Measurements from ENCODE around the gene PLA2G2E.

GRCh38 chr1:19938472-19938871, 15.1 kb upstream of the PLA2G2E start:
- no peak for TF ChIP-seq EZH2 (IDR thresholded peaks at IDR 0.05; ENCODE audit: borderline replicate concordance, low read length)
- TF ChIP-seq CTCF (conservative IDR thresholded peaks at IDR 0.05 in 1 of 2, IDR thresholded peaks at IDR 0.05 in 1 of 2; ENCODE audit: extremely low read depth in 1 of 2, insufficient read depth in 1 of 2, low read depth in 1 of 2, low read length in 2 of 2) = no peak

Measured in mammary epithelial cell (primary cell).